GM21619 (cell line): ENCODE results near the gene IGFN1.
"Not testable (repeated sequence)": the region's sequence is repeated elsewhere in the genome, so short reads cannot be mapped to it uniquely, and the experiment has no call there.

ENCODE experiments used
- ATAC-seq: cut with Tn5 transposase; IDR thresholded peaks from one replicate; pipeline ENCODE4 v1.9.1; 2021; ENCODE audit not compliant: unreplicated experiment

IGFN1 gene

DNA sequence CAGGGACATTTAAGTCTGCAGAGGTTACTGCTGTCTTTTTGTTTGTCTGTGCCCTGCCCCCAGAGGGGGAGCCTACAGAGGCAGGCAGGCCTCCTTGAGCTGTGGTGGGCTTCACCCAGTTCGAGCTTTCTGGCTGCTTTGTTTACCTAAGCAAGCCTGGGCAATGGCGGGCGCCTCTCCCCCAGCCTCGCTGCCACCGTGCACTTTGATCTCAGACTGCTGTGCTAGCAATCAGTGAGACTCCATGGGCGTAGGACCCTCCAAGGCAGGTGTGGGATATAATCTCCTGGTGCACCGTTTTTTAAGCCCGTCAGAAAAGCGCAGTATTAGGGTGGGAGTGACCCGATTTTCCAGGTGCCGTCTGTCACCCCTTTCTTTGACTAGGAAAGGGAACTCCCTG, 49.0 kb downstream of the IGFN1 start:
- not testable (repeated sequence) for ATAC-seq

DNA sequence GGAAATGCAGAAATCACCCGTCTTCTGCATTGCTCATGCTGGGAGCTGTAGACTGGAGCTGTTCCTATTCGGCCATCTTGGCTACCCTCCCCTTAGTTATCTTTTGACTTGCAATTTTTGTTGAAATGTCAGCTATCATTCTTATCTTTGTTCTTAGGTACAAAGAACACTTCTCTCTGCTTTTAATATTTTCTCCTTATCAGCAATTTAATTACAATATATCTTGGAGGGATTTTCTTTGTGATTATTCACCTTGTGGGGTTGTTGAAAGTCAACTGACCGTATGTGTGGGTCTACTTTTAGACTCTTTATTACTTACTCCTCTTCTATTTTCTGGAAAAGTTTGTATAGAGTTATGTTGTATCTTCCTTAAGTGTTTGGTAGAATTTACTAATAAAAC, 49.5 kb downstream of the IGFN1 start:
- no peak for ATAC-seq

DNA sequence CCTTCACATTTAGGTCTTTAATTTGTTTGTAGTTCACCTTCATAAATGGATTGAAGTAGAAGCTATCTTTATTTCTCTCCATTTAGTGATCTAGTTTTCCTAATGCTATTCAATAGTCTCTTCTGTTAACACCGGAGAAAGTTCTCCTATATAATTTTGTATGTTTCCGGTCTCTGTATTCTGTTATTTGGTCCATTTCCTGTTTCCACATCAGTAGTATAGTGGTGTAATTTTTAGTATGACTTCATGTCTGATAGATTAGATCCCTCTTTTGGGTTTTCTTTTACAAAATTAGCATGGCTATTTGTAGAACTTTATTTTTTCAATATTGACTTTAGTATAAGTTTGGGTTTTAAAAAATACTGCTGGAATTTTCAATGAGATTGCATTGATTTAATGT, 51.1 kb downstream of the IGFN1 start:
- no peak for ATAC-seq

DNA sequence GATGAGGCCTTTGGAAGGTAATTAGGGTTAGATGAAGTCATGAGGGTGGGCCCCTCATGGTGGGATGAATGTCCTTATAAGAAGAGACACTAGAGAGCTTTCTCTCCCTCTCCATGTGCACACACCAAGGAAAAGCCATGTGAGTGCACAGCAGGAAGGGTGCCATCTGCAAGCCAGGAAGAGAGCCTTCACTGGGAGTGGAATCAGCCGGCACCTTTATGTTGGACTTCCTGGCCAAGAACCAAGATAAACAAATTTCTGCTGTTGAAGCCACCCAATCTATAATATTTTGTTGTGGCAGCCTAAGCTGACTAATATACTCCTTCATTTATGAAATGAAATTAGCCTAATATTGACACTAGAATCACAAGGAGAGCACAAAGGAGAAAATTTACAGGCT, 54.5 kb downstream of the IGFN1 start:
- no peak for ATAC-seq

DNA sequence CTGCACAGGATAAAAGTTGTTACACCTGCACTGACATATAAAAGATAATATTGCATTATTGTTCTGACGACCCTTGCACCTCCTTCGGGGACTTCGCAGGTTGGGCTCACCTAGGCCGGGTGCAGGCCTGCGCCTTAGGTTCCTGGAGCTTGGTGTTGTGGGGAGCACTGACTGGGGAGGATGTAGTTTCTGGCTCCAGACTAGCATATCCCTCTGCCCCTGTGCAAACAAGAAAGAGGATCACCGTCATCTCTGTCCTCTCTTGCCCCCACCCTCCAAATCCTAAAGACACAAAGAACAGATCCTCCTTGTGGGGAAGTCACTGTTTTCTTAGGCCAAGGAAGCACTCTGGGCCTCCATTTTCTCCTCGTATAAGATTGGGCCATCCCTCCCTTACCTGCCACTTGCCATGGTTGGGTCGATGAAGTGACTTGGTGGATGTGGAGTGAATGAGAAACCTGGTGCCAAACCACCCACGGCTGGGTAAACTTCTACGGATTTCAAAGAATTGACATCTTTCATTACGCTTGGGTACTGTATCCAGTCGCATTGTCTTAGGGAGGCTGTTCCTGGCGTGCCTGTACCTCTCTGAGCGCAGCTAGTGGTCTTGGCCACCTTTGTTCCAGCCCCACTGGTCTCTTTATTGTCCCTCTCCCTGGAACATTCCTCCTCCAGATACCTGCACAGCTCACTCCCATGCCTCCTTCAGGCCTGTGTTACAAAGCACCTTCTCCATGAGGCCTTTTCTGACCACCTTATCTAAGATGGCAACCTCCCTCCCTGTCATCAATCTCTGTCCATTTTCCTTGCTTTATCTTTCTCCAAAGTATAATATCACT, 58.3 kb downstream of the IGFN1 start:
- ATAC-seq, result no peak

DNA sequence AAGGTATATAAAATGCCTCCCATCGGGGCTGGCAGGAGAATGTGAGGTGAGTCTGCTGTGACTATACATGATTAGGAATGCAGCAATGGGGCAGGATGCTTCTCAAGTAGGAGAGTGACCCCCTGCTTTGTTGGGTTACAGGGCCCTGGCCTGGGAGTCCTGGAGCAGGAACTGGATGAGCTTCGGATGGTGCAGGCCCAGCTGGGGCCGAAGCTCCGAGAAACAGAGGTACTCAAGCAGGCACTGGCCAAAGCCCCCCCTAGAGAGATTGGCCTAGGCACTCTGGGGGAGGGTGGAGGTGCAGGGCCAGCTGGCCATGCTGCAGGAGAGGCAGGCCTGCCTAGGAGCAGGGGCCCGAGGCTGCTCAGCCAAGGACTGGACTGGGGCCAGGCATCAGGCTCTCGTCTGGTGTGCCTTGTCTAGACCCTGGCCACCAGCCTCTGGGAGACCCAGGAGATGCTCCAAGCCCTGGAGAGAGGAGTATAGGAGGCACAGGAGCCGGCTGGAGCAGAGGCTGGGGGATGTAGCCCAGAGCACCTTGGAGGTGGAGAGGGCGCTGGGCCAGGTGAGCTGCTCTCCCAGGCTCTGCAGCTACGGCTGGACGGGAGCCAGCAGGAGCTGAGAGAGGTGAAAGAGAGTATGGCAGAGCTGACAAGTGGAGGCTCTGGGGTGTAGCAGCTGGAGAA, 59.8 kb downstream of the IGFN1 start:
- no peak for ATAC-seq

DNA sequence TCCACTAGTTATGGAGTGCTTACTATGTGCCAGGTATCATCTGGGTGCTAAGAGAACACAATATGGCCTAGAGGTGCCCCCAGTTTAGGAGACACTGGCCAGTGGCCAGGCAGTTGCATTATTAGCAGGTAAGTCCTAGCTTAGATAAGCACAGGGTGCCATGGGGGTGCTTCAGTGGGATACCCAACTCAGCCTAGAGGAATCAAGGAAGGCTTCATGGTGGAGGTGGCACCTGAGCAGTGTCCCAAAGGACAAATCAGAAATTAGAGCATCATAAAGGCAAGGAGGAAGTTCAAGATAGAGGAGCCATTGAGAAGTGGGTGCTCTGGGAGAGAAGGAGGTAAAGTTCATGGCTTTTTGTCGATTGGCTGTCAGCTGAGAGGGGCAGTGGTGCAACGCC, 60.8 kb downstream of the IGFN1 start:
- ATAC-seq, result no peak

DNA sequence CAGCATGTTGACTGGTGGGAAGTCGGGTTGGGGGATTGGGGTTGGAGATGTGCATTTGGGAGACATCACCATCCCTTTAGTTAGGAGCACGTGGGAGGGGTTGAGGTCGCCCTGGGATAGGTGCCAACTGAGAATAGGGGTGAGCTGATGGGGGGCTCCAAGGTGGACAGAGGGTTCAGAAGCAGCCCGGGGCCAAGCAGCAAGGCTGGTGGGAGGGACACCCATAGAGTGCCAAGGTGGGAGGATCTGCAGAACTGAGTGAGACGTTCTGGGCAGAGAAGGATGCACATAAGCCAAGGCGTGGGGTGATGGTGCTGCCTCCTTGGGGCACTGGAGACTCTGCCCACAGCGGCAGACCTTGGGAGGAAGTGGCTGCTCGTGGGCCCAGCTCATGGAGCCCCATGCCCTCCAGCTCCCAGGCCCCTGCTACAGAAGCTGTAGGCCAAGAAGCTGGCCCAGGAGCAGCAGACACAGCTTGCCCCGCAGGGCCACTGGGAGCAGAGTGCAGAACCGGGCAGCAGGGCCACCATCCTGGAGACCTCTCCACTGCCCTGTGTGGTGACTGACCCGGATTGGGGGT, 61.3 kb downstream of the IGFN1 start:
- no peak for ATAC-seq

DNA sequence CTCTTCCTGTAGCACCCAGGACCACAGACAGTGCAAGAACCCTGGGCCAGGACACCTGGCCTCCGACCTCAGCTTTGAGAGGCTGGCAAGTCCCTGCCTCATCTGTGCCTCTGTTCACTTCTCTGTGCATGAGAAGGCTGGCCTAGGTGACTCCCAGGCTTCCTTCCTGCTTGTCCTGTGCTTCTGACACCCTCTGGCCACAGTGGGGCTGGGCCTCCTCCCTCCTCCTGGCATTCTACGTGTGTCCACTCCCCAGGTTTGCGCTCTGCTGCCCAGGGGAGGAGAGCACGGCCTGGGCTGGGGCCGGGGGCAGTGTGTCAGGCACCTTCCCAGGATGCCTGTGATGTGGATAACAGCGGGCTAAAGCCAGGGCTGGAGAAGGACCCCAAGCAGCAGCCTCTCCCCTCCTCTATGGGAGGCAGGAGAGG, 62.3 kb downstream of the IGFN1 start:
- no peak for ATAC-seq

DNA sequence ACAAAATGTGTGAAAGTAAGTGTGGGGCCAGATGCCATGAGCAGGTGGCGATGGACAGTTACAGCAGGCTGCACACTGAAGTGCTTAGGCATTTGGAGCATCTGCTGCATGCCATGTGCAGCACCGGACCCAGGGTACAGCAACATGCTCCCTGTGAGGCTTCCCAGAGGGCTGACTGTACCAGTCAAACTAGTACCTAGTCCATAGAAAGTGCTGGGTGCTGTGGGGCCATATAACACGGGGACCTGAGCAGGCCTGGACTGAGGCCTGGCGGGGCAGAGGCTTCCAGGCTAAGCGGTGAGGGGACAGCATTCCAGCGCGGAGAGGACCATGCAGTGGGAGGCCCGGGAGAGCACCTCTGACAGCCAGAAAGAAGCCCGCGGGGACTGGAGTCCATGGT, 62.8 kb downstream of the IGFN1 start:
- no peak for ATAC-seq

DNA sequence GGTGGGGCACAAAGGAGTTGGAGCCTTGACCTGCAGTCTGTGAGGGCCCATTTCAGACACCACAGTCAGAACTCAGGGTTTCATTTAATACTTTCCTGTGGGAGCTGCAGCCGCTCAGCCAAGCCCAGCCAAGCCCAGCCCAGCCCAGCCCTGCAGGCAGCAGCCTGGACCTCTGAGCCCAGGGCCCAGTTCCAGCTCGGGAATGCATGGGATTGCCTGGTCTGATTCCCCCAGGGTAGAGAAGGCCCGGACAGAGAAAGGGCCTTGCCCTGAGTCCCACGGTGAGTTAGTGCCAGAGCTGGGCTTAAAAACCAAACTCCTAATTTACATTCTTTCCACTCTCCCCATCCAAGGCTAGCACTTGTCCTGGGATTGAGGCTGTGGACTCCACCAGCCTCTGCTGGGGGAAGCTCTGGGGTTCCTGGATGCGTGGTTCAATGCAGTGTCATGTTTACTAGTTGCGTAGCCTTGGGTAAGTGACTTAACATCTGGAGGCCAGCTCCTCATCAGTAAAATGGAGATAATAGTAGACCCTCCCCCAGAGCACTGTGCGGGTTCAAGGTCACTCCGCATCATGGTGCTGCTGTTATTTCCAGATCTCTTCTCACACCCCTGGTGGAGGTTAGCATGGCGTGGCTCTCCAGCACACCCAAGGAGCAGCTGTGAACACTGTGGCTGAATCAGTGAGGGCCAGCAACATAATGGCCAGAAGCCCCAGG, 63.4 kb downstream of the IGFN1 start:
- no peak for ATAC-seq

DNA sequence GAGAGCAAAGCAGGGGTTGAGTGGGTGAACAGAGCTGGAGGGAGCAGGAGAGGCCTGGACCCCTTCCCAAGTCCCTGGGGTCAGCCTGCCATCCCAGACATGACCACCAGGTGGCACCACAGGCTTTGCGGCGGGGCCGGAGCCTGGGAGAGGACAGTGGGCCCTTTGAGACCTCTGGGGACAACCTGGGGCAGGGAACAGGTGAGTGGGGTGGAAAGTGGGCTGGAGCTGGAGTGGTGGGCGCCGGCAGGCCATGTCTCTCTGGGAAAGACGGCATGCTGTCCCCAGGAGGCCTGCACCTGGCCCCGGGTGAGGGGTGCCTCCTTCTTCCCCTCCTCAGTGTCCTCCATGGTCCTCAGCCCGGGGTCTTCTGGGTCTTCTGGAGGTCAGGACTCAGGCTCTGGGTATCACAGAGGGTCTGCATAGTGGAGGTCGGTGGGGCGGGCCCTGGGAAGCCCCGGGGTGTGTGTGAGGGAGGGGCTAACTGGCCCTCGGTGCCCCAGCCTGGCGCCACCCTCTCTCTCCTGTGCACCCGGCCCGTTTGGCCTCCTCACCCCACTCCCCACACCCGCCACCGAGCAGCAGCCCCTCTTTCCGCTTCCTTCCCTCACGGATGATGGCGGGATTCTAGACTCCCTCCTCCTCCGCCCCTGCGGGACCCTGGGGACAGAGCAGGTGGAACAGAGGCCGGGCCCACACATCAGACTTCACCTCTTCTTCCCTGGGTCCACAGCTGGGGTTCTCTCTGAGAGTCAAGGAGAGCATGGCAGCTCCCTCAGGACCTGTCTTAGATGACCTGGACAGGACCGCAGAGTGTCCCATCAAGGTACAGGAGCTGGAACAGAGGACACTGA, 64.2 kb downstream of the IGFN1 start:
- ATAC-seq, result no peak

DNA sequence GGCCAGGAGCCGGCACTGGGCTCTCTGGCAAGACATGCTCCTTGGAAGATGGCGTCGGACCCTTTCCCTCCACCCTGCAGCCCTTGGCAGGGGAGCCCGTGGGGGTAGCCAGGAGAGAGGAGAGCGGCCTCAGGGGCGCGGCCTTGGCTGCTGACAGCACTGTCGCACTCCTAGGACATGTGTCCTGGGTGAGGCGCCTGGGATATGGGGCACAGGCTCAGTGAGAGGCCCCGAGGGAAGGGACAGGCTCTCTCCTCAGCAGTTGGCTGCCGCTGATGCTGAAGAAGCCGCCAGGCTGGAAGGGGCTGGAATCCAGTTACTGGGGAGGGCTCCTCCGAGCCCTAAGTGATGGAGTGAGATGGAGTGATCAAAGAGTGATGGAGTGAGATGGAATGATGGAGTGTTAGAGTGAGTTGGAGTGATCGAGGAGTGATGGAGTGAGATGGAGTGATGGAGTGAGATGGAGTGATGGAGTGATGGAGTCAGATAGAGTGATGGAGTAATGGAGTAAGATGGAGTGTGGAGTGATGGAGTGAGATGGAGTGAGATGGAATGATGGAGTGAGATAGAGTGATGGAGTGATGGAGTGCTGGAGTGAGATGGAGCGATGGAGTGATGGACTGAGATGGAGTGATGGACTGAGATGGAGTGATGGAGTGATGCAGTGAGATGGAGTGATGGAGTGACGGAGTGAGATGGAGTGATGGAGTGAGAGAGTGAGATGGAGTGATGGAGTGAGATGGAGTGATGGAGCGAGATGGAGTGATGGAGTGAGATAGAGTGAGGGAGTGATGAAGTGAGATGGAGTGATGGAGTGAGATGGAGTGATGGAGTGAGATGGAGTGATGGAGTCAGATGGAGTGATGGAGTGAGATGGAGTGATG, 65.1 kb downstream of the IGFN1 start:
- ATAC-seq, result no peak

DNA sequence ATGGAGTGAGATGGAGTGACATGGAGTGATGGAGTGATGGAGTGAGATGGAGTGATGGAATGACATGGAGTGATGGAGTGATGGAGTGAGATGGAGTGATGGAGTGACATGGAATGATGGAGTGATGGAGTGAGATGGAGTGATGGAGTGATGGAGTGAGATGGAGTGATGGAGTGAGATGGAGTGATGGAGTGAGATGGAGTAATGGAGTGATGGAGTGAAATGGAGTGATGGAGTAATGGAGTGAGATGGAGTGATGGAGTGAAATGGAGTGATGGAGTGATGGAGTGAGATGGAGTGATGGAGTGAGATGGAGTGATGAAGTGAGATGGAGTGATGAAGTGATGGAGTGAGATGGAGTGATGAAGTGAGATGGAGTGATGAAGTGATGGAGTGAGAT, 67.5 kb downstream of the IGFN1 start:
- not testable (repeated sequence) for ATAC-seq

DNA sequence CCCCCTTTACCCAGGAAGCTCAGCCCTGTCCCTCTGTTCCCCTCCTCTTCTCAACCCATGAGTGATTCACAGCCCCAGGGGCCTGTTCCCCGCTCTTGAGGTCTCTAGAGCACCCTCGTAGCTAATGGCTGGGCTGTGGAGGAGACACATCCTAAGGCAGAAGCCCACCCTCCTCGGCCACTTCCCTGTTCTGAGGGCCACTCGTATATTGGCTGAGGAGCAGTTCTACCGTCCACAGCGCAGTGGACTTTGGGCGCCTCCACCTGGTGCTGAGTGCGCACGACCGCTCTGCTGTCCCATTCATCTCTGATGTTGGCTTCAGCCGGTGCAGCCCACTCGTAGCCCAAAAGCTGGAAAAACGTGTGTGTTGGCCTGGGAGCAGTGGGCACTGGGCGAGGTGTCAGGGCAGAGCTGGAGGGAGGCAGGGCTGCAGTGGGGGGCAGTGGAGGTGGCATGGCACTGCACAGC, 68.2 kb downstream of the IGFN1 start:
- no peak for ATAC-seq

DNA sequence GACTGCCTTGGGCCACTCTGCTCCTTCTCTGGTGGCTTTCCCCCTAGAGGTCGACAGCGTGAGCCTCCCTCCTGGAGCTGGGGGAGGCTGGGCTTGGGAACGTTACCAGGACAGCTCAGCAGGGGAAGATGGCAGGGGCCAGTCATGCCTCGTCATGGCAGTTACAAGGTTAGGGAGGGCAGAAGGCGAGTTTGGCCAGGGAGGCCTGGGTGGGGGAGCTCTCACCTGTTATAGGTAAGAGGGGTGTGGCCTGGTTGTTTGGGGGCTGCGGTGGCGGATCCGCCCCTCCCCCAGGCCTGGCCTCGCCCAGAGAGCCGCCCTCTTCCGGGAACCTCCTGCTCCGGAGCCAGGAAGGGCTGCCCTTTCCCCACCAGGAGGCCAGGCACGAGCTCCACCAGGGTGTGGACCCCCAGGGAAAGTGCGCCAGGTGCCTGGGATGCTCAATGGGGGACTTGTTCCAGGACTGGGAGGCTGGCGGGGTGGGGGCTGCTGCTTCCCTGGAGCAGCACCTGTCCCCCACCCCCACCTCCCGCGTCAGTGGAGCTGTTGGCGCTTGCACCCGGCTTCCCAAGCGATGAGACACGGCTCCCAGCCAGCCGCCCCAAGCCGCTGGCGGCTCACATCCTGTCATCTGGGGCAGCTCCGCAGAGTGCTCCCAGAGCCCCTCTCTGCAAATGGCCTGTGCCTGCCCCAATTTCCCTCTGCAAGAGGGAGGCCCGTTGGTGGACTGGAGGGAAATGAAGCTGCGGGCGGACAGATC, 69.0 kb downstream of the IGFN1 start:
- no peak for ATAC-seq

DNA sequence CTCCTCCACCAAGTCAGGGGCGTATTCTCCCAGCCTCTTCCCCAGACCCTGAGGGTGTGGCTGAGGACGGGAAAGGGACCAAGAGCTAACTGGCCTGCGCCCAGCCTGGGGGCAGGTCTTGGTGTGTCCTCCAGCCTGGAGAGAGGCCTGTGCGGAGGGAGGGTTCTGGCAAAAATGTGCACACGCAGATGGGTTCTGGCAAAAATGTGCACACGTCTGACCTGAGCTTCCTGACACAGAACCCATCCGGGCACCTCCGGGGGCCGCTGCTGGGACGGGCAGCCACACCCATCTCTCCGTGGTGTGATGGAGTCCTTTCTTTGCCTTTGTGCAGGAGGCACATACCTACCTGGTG, 69.6 kb downstream of the IGFN1 start:
- ATAC-seq, result no peak

DNA sequence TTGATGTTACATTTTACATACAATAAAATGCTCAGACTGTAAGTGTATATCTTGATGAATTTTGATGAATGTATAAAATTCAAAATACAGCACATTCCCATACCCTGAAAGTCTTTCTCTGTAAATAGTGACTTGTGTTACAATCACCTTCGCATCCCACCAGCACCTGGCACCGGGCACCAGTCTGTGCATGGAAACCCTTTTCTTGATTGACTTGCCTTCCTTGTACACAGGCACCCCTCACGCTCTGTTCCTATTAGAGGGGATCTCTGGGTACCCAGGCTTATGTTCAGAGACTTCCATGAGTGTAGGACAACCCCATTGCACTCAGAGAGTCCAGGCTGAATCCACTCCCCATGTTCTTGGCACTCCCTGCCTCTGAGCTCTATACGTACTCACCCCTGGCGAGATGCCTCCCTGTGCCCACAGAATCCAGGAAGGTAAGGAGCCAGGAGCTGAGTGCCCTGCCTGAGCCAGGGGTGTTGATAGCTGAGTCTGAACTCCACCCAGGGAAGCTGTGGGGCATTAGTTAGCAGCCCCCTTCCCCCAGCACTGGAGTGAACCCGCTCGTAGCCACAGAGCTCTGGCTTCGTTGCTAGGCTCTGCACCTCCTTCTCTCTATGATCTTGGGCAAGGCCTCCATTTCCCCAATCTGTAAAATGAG, 70.2 kb downstream of the IGFN1 start:
- ATAC-seq, result no peak
